Stimulated activated CD8-positive, alpha-beta memory T cell treated with anti-CD3 and anti-CD28 coated beads, Interleukin-12 subunit alpha, Interleukin-12 subunit beta, amount 100 ng/mL, for 4 hours (primary cell): ENCODE data around the gene GOLGA1.

Experiments used
- DNase-seq: peaks from one replicate; pipeline ENCODE4 v3.0.0-alpha.2; 2020; ENCODE audit warnings: low read depth

GOLGA1 gene

DNA sequence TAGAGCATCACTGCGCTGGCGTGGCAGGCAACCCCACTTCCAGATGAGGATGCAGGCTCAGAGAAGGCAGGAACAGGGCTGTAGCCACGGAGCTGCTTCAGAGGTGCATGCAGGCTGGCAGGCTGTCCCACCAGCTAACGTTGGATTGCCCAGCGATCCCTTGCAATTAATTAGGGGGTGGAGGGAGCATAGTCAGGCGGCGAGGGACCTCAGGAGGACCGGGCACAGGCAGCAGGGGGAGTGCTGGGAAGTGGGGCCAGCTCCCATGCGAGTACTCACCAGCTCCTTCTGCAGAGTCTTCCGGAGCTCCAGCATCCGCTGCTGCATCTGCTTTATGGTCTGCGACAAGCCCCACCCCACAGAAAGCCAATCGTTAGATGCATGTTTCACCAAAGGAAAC, 58.7 kb downstream of the GOLGA1 start:
- DNase-seq: no peak

DNA sequence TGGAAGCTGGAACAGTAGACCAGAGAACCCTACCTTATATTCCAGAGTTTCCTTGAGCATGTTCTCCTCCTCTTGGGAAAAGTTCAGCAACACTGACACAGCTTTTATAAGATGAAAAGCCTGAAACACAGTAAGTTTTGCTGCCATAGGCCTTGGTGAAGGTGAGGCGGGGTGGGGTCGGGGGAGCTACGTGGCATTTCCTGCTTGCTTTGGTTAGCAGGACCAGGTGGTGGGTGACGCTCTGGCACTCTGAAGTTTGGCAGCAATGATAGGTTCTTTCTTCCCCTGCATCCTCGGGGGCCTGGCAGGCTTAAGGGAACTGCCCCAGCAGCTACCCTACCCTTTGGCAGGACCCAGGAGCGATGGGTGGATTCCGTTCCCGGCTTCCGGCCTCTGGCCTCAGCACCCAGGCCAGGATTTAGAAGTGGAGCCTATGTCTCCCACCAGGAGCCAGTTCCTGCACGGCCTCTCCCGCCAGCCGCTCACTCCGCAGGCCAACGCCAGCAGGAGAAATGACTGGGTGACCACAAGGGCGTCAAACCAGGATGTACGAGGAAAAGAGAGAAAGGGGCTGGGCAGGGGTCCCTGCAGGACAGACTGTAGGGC, 59.6 kb downstream of the GOLGA1 start:
- no peak for DNase-seq

GRCh38 chr9:124880501-124880900, 60.4 kb downstream of the GOLGA1 start:
- no peak for DNase-seq

GRCh38 chr9:124879226-124879625, 61.7 kb downstream of the GOLGA1 start:
- DNase-seq: no peak

- no peak for DNase-seq
Measured at GRCh38 chr9:124878518-124878917, 62.4 kb downstream of the GOLGA1 start.

DNA sequence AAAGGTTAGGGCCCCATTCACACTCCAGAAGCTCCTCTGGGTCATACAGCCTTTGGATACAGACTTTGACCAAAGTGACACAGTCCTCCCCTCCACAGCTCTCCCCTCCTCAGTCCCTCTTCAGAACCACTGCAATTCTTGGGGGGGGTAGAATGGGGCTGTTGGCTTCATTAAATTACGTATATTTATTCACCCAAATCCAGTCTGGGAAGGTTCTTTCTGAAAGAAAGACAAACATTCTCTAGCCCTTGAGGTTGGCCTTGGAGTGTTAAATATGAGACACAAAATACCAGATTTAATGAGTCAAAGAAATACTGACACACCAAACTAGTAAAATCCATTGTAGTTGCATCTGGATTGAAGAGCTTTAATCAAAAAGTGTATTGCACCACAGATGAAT, 62.9 kb downstream of the GOLGA1 start:
- DNase-seq: no peak

DNA sequence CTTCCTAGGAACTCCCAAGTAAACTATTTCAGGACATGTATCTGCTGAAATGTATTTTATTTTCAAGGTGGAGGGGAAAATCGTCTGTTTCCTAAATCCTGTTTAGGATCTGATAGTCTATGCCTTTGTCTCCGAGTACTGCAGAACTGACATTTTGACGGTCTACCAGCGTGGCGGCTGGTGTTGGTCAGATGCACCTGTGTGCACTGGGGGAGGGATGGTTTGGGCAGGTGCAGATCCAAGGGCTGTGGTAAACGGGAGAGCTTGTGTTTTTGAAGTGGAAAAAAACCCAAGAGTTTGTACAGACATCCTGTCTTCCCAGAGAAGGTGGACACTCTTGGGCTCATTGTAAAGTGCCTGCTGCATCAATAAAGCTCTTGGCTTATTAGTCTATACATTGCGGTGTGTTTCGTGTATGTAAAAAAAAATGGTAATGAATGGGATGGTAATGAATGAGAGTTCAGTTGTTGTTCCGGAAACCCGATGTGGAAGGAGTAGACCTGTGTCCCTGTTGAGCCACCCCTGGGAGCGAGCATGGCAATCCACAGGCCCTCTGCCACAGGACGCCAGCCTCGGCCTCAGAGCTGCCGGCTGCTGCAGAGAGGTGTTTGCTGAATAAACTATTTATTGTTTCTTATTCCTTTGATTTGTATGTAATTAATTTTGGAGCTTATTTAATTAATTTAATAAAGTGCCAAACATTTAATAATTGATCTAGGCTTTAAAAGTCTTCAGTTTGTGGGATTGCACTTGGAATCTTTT, 63.7 kb downstream of the GOLGA1 start:
- no peak for DNase-seq

GRCh38 chr9:124875501-124875900, 65.4 kb downstream of the GOLGA1 start:
- no peak for DNase-seq

DNA sequence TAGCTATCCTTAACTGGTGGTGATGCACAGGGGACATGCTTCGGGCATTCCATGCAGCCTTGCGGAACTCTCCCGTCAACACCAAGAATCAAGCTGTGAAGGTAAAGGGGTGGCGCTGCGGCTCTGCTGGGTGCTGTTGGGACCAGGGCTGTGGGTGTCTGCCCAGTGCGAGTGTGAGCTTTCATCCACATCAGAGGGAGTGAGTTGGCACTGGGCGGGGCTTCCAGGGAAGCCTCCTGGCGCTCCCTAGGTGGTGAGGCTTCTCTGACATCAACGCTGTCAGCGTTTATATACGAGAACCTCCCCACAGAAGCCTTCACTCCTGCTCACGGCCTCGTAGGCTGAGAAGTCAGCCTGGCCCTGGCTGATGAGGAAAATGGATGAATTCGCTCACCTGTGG, 67.2 kb downstream of the GOLGA1 start:
- DNase-seq: no peak

DNA sequence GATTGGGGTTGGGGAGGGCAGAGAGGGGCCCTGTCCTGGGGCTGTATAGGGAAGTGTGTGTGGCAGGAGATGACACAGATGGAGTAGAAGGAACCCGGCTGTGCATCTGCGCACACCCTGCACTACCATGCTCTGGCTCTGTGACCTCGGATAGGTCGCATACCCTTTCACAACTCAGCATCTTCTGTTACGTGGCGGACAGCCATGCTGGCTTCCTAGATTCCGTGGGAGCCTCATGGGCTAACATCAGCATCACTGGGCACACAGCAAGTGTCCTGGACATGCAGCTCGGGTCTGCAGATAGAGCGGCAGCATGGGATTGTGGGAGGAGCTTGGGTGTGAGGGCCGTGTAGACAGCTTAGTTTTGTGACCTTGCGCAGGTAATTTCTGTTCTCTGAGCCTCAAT, 69.7 kb downstream of the GOLGA1 start:
- no peak for DNase-seq

DNA sequence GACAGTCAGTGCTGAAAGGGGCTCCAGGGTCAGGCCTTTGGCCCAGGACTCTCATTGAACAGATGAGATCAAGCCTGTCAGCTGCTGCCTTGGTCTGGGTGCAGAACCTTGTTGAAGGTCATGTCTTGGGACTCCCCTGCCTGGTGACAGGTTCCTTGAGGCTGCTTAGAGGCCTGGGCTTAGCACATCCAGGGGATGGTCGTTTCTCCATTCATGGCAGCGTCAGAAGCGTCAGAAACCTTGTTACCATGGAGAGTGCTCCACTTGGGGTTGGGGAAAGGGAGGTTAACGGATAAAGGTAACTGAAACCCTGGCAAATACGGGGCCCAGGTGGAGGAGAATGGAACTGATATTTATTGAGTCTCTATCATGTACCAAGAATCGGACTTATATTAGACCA, 70.2 kb downstream of the GOLGA1 start:
- DNase-seq: no peak

- DNase-seq: peak; percentile 79
Measured at GRCh38 chr9:124869986-124870560, 70.8 kb downstream of the GOLGA1 start.

GRCh38 chr9:124869466-124869985, 71.4 kb downstream of the GOLGA1 start:
- no peak for DNase-seq

- peak; percentile 94 for DNase-seq
Measured at GRCh38 chr9:124868511-124869465, 72.1 kb downstream of the GOLGA1 start.

DNA sequence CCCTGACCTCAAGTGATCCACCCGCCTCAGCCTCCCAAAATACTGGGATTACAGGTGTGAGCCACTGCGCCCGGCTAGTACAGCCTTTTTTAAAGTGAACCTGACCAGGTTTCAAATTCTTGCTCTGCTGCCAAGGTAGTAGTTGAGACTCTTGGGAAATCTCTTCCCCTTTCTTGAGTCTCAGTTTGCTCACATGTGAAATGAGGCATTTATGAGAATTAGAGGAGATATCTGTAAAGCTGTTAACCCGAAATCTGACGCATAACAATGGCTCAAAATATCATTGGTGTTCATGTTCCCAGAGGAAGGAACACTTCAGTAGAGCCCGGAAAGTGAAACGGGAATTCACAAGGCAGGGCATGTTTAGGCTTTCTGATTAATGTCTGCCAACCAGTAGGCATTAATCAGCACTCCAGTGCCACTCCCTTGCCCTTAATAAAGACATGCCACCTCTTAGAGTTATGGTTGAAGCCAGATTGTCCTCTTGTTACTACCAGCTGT, 77.5 kb downstream of the GOLGA1 start:
- no peak for DNase-seq

DNA sequence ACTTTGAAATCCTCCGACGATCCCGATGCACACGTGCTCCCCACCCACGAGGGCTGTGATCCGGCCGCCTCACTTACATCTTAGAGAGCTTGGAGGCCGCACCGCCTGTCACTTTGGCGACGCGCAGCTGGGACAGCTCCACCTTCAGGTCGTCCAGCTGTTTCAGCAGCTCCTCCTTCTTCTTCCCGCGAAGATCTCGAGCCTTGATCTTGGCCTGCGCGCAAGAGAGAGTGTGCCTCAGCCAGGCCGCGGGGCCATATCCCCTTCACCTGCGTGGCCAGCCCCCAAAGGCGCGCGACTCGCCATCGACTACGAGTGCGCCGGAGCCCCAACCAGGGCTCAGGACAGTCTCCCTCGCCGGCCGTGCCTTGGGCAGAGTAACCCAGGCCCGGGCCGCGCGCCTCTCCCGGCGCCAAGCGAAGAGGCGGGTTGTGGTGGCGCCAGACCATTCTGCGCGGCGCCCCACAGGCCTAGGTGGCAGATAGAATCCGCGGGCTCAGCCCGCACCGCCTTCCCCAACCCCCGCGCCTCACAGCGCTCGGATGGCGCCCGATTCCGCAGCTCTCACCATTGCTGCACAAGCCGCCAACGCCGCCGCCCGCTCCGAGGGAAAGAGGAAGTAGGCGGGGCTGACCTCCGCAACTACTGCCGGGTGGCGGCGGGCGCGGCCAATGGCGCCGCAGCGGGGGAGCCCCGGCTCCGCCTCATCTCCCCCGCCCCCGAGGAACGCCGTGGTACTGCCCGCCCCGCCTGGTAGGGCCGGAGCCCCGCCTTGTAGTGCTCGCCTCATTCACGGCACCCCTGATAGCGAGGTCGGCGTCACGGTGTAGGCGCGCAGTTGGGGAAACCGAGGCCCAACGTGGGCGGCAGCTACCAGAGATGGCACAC, 79.3 kb downstream of the GOLGA1 start, which contains the start of the genes ARPC5L and RPL35:
Gene ARPC5L (plus strand): TSS at position 789 of the 888 bp plus-strand sequence. CDS start 7,161 bp downstream, outside the sequence.
Gene RPL35 (minus strand): TSS at position 616 of the 888 bp plus-strand sequence. CDS start 45 bp downstream, at position 571.
- peak; percentile 94 for DNase-seq

- no peak for DNase-seq
Measured at GRCh38 chr9:124860582-124861341, 80.1 kb downstream of the GOLGA1 start.

GRCh38 chr9:124859803-124860581, 80.9 kb downstream of the GOLGA1 start:
- DNase-seq: no peak
